NCI-H1092 (cell line): ENCODE results near the gene ZNF827.

Source experiments
- DNase-seq: peaks from one replicate; lab custom pipeline; 2025; lab: John Stamatoyannopoulos, UW

The ZNF827 gene

DNA sequence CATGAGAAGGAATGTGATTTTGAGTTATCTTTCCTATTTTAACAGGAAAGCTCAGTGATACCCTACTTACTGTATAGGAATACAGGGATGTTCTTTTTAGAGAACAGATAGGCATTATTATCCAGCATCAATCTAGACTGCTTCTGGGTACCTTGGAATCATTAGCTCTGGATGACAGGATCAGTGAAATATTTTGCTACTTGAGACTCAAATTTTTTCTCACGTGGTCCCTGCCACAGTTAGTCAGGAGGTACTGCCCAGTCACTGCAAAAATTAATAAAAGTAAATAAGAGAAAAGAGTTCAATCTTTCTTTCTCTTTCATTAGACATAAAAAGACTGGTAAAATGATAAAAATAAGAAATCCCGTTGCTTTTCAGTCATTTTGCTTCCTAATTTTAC is 5.5 kb downstream of the ZNF827 start:
- no peak for DNase-seq

- no peak for DNase-seq
Observed at GRCh38 chr4:145931403-145931802, 7.2 kb downstream of the ZNF827 start.

DNA sequence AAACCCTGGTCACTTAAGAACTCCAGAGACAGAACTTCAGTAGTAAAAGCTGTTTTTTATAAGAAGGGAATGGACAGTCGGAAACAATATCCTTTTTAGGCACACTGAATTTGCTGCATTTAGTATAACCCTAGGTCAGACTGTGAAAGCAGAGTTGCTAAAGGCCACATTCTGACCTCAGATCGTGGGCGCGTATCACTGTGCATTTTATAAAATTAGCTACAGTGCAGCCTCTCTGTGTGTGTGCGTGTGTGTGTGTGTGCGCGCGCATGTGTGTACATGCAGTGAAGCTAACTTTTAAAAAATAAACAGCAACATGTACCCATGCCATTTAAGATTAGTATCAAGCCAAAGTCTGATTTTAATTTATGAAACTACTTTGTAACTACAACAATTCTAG is 8.0 kb downstream of the ZNF827 start:
- no peak for DNase-seq

DNA sequence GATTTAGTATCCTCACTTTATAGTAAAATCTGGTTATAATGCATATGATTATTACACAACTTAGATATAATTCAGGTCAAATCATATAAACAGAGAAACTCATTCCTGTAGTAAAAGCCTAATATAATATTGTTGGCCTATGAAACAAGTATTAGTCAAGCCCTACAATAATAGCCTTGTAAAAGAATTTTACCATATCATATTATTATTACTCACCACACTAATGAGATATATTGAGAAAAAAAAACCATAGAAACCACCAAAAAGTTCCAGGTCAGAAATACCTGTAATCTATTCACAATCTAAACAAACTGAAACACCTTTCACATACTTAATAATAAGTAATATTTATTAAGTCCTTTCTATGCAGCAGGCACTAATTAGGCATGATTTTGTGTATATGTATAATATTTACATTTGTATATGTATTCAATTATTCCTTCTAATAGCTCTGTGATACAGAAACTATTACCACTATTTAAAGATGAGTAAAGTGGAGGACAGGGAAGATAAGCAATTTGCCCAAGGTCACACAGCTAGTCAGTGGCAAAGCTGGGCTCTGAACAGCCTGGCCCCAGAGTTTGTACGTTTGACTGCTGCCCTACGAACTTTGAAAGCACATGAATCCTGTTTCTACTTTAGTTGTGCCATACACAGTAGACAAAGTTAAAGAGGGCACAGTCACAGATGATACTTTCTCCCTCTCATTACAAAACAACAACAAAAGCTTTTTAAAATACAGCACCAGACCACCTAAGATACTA is 9.0 kb downstream of the ZNF827 start:
- no peak for DNase-seq

DNA sequence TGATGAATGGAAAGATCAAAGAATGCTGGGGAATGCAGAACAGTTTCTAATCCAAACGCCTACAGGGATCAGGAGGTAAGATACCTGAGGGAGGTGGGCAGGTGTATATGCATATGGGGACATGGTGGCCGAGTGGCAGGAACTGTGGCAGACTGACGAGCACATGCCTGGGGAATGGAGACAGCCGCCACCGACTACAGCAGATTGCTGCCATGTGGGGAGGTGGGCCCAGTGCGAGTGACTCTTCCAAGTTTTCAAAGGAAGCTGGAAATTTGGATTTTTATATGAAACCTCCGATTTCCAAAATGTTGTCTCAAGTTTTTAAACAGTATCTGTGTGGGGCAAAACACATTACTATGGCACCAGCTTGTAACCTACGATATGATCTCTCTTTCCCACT is 9.9 kb downstream of the ZNF827 start:
- no peak for DNase-seq

DNA sequence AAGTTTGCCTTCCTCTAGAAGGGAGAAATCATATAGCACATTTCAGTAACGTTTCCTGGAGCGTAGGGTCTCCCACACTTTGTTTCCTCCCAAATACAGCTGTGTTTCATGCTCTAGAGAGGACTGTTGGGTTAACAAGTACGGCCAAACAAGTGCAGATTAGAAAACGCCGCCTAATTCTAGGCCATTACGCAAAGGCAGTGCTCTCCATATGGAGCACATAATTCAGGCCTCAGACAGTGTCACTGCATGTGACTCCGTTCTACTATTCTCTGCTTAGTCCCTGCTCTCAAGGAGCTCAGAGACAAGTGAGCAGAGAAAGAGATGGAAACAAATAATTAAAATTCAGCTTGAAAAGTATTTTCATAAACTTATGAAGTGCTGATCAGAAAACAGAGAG is 11.6 kb downstream of the ZNF827 start:
- DNase-seq, result no peak

GRCh38 chr4:145921231-145921630 is 17.4 kb downstream of the ZNF827 start:
- DNase-seq, result no peak

GRCh38 chr4:145920205-145920604 is 18.4 kb downstream of the ZNF827 start:
- no peak for DNase-seq

DNA sequence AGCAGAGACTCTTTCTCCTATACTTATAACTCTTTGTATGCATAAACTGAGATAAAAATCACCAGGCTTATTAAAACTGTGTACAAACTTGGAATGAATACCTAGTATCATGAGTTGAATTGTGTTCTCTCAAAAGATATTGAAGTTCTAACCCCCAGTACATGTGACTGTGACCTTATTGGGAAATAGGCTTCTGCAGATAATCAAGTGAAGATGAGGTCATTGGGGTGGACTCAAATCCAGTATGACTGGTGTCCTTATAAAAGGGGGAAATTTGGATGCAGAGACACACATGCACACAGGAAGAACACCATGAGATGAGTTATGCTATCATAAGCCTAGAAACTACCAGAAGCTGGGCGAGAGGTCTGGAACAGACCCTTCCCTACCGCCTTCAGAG is 26.2 kb downstream of the ZNF827 start:
- no peak for DNase-seq

- DNase-seq, result no peak
Observed at GRCh38 chr4:145909773-145910172, 28.9 kb downstream of the ZNF827 start.

DNA sequence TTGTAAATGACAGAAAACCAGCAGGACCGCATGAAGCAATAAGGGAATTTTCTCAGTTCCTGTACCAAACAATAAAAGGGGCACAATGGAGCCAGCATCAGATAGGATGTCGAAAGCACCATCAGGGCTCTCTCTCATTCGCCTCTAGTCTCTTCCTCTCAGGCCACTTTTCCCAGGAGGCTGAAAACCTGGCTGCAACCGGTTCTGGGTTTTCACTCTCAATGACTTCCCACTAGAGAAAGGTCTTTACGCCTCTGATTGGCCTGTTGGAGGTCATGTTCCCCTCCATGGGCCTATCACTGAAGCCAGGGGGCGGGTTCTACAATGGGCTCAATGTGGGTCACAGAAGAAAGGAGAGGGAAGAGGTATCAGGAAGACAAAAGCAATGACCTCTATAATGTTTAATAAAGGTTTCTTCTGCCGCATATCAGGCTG is 29.3 kb downstream of the ZNF827 start:
- DNase-seq, result no peak

DNA sequence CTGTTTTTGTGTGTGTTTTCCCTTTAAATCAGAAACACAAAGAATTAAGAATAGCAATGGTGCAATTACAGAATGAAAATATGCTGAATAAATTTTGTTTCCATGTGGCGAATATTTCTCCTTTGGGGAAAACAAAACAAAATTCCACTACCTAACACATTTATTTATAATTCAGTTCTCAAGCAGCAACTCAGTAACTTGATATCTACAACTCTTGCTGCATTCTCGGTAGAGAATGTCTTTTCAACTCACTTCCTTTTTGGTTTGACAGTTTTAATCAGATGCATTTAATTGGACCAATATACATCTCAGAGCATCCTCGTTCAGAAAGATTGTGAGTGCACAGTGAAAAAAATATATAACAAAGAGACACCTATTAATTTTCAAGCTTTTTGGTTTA is 30.8 kb downstream of the ZNF827 start:
- no peak for DNase-seq

GRCh38 chr4:145907390-145907789 is 31.2 kb downstream of the ZNF827 start:
- DNase-seq, result no peak

- DNase-seq, result no peak
Observed at GRCh38 chr4:145904413-145905177, 34.0 kb downstream of the ZNF827 start.

DNA sequence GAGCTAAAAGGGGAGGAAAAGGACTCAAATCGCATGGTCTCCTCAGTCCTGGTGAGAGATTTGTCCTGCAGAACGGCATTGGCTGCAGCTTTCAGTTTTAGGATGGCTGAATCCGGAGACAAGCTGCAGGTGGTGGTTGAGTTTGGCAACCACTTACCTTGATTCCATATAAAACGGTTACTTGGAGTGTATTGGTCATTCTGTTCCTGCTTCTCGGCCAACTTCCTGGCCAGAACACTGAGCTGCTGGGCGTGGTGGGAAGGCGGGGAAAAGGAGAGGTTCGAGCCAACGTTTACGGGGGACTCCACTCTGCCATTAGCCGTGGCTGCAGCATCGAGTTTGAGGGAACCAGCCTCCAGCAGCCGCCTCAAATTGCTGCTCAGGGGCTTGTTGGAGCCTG is 36.1 kb downstream of the ZNF827 start:
- DNase-seq, result no peak

DNA sequence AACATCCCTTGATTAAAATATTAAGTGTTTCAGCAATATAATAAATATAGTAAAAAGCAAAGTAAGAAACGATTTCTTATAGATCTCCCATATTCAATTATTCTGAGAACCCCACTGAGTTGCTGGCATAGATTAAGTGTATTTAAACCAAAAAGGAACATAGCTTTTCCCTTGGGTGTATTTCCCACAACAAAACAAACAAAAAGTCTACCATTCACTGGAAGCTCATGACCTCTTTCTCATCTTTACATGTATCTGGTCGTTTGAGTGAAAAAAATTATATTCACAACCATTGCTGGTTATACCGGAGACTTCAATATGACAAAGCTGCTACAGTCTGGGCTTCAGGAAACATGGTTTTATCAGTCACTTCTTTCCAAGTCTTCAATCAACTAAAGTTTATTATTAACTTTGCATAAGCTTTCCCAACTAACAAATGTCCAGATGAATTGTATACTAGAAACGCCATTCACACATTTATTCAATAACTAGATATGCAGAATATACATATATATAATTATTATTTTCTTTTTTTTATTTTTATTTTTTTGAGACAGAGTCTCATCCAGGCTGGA is 38.6 kb downstream of the ZNF827 start:
- no peak for DNase-seq

GRCh38 chr4:145898926-145899531 is 39.6 kb downstream of the ZNF827 start:
- no peak for DNase-seq

DNA sequence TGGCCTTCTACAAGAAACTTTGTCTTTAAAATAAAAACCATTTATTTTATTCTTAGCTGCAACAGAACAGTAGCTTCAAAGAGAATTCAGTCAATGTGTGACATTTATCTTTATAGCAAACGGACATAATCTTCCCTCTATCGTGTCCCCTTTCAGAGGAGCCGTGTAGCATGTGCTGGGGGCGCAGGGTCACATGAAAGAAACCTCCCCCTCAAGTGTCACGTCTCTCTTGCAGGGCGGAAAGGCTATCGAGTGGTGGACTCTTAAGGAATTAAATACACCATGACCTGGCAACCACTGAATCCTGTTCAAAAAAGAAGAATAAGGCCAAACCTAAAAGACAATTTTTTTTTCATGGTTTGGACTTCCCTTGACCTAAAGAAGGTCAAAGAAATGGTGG is 40.2 kb downstream of the ZNF827 start:
- DNase-seq, result no peak

- DNase-seq, result no peak
Observed at GRCh38 chr4:145895056-145895455, 43.6 kb downstream of the ZNF827 start.

GRCh38 chr4:145891958-145892357 is 46.7 kb downstream of the ZNF827 start:
- DNase-seq, result no peak

GRCh38 chr4:145890689-145891088 is 47.9 kb downstream of the ZNF827 start:
- no peak for DNase-seq

DNA sequence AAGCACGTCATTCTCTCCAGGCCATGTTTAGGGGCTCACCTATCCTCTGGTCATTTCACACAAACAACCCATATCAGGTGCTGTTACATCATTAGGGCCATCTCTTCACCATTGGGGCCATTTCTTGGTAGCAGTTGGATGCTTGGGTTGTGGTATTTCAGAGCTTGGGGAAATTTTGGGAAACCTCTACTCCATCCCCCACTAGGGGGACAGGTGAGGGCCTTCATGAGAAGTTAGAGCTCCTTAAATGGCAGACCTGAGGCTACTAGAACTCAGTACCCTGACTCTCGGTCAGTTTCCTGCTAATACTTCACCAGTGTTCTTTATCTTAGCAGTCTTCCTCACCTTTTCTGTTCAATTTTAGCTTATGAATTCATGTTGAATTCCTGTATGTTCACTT is 50.2 kb downstream of the ZNF827 start:
- DNase-seq, result no peak
